SK-N-SH (cell line): ENCODE results near the gene AKR1D1. TPM values are rescaled to one million over a fixed set of nuclear protein-coding genes. Genes with fewer than 3 reads are reported as not detected.
"Not testable (repeated sequence)": the region's sequence is repeated elsewhere in the genome, so short reads cannot be mapped to it uniquely, and the experiment has no call there.

Experiments used
- CTCF ChIA-PET: fragments of 300-600, 350-600 bp; formaldehyde crosslinking; extraction: SDS; loops from one replicate; lab custom pipeline; 2021; lab: Yijun Ruan, JAX
- POLR2A ChIA-PET: fragments of 350-600 bp; sonication (Branson Sonifier 250); formaldehyde crosslinking; extraction: SDS; loops from one replicate; lab custom pipeline; 2020; ENCODE audit warnings: antibody characterized with exemption, inconsistent platforms; lab: Yijun Ruan, JAX
- DNase-seq: peaks from one replicate; pipeline ENCODE4 v3.0.0; 2012
- H2AFZ ChIP-seq: fragments of 200-600 bp; sonication (generic); 2 replicates; pipeline ENCODE4 v1.8.1; 2016; ENCODE audit warnings: antibody characterized with exemption, mild to moderate bottlenecking, low read depth
- H3F3A ChIP-seq: fragments of 200-600 bp; sonication (generic); replicated peaks from 2 replicates; pipeline ENCODE3; 2016; ENCODE audit warnings: antibody characterized with exemption, mild to moderate bottlenecking; ENCODE audit not compliant: insufficient read depth
- H3K27ac ChIP-seq, 2 experiments: fragments of 200-500 bp in 1 of 2; fragments of 200-600 bp in 1 of 2; sonication (Bioruptor generic) in 1 of 2; sonication (generic), shearing (Covaris generic) in 1 of 2; 2 replicates each; pipeline versions ENCODE4 v1.5.1 to v1.6.1; 2014 to 2016; ENCODE audit warnings: low read depth in 2 of 2, inconsistent platforms in 1 of 2, low read length in 1 of 2, mild to moderate bottlenecking in 1 of 2, mixed read lengths in 1 of 2
- H3K27me3 ChIP-seq: fragments of 200-600 bp; sonication (generic), shearing (Covaris generic); 2 replicates; pipeline ENCODE4 v1.6.1; 2016; ENCODE audit warnings: mixed run types; ENCODE audit not compliant: insufficient read depth
- H3K36me3 ChIP-seq, 2 experiments: fragments of 200-500 bp in 1 of 2; fragments of 200-600 bp in 1 of 2; sonication (Bioruptor generic) in 1 of 2; sonication (generic) in 1 of 2; replicated peaks in 1 of 2; 2 replicates each; pipeline versions ENCODE3 to v1.5.1; 2014 to 2016; ENCODE audit warnings: low read length in 1 of 2, mild to moderate bottlenecking in 1 of 2; ENCODE audit not compliant: insufficient read depth in 2 of 2, control insufficient read depth in 1 of 2
- H3K4me1 ChIP-seq, 2 experiments: fragments of 200-500 bp in 1 of 2; fragments of 200-600 bp in 1 of 2; sonication (Bioruptor generic) in 1 of 2; sonication (generic), shearing (Covaris generic) in 1 of 2; 2 replicates each; pipeline versions ENCODE4 v1.5.1 to v1.6.1; 2014 to 2016; ENCODE audit warnings: low read depth in 1 of 2, low read length in 1 of 2, mixed run types in 1 of 2; ENCODE audit not compliant: insufficient read depth in 2 of 2, control insufficient read depth in 1 of 2
- H3K4me2 ChIP-seq: fragments of 200-600 bp; sonication (generic), shearing (Covaris generic); 2 replicates; pipeline ENCODE4 v1.6.1; 2017; ENCODE audit warnings: mixed run types
- H3K4me3 ChIP-seq, 2 experiments: fragments of 200-500 bp in 1 of 2; fragments of 200-600 bp in 1 of 2; sonication (Bioruptor generic) in 1 of 2; sonication (generic), shearing (Covaris generic) in 1 of 2; 2 replicates each; pipeline versions ENCODE4 v1.5.1 to v1.8.1; 2014 to 2016; ENCODE audit warnings: low read depth in 2 of 2, inconsistent platforms in 1 of 2, low read length in 1 of 2, mild to moderate bottlenecking in 1 of 2, mixed read lengths in 1 of 2, moderate library complexity in 1 of 2
- H3K79me2 ChIP-seq: fragments of 200-600 bp; sonication (generic); 2 replicates; pipeline ENCODE4 v1.8.1; 2017; ENCODE audit warnings: mild to moderate bottlenecking; ENCODE audit not compliant: insufficient read depth
- H3K9ac ChIP-seq: fragments of 200-600 bp; sonication (generic); 2 replicates; pipeline ENCODE4 v1.6.1; 2017; ENCODE audit warnings: mixed run types
- H3K9me2 ChIP-seq: fragments of 200-600 bp; sonication (generic); 2 replicates; pipeline ENCODE4 v1.6.1; 2017; ENCODE audit warnings: mixed run types
- H3K9me3 ChIP-seq: fragments of 200-600 bp; sonication (generic); 2 replicates; pipeline ENCODE4 v1.6.1; 2017; ENCODE audit warnings: mixed run types, mild to moderate bottlenecking, moderate library complexity
- H4K20me1 ChIP-seq: fragments of 200-600 bp; sonication (generic); 2 replicates; pipeline ENCODE4 v1.6.1; 2017; ENCODE audit warnings: mild to moderate bottlenecking, mixed run types; ENCODE audit not compliant: insufficient read depth
- ELF1 ChIP-seq: IDR thresholded peaks from 2 replicates; pipeline ENCODE4 v1.4.0; 2012
- EP300 ChIP-seq, 2 experiments: IDR thresholded peaks; 2 replicates each; pipeline versions ENCODE4 v1.4.0 to v1.6.1; 2012; ENCODE audit warnings: borderline replicate concordance in 1 of 2, low read depth in 1 of 2, low read length in 1 of 2
- NRF1 ChIP-seq: IDR thresholded peaks from 2 replicates; pipeline ENCODE4 v1.6.1; 2012; ENCODE audit warnings: low read depth, mild to moderate bottlenecking, low read length
- SMC3 ChIP-seq: IDR thresholded peaks from 2 replicates; pipeline ENCODE4 v1.6.1; 2012; ENCODE audit warnings: low read depth, low read length, improper control_type of control experiment
- TEAD4 ChIP-seq: IDR thresholded peaks from 2 replicates; pipeline ENCODE4 v1.4.0; 2012; ENCODE audit warnings: mild to moderate bottlenecking, borderline replicate concordance; ENCODE audit not compliant: insufficient read depth
- YY1 ChIP-seq: IDR thresholded peaks from 2 replicates; pipeline ENCODE4 v1.4.0; 2012; ENCODE audit warnings: low read depth, mild to moderate bottlenecking
- ZBTB33 ChIP-seq: IDR thresholded peaks from 2 replicates; pipeline ENCODE4 v1.4.0; 2012; ENCODE audit warnings: low read depth, borderline replicate concordance
- WGBS: methylation state at CpG from one replicate; pipeline ENCODE4 v1.1.6; 2017; ENCODE audit warnings: low lambda C conversion rate; 5-methylcytosine and 5-hydroxymethylcytosine counted together
- polyA plus RNA-seq, 3 experiments: library from polyadenylated mRNA; depleted of rRNA; stranded (reverse); fragments of >200 nt; gene quantifications; 2 replicates each; pipeline ENCODE4 v1.2.3, GENCODE V29; 2012
- TF ChIP-seq, protein P1 (sequence below): fragments of 150-350 bp; IDR thresholded peaks from 2 replicates; pipeline ENCODE4 v1.6.1; 2016; ENCODE audit warnings: mild to moderate bottlenecking, low read depth, low read length
- TF ChIP-seq, protein P2 (sequence below): fragments of 150-350 bp; IDR thresholded peaks from 2 replicates; pipeline ENCODE4 v1.6.1; 2017; ENCODE audit warnings: antibody characterized with exemption, low read length, low read depth, borderline replicate concordance
- TF ChIP-seq, protein P3 (sequence below): IDR thresholded peaks from 2 replicates; pipeline ENCODE4 v1.4.0; 2012; ENCODE audit warnings: low read depth

AKR1D1 gene
- polyA plus RNA-seq, 1 of the 3 experiments (the other 2 are of a cell fraction) = not detected

- H2AFZ ChIP-seq, H3K4me3 ChIP-seq, H3K36me3 ChIP-seq, H3K27me3 ChIP-seq, CTCF ChIA-PET, POLR2A ChIA-PET, H3K9ac ChIP-seq, H4K20me1 ChIP-seq, H3K79me2 ChIP-seq, H3K4me2 ChIP-seq, H3K4me1 ChIP-seq, H3K27ac ChIP-seq, H3F3A ChIP-seq, DNase-seq, H3K9me3 ChIP-seq, H3K9me2 ChIP-seq: not testable (repeated sequence)
- 55% methylated on average over 11 of the region's 19 CpGs for WGBS
Measured at GRCh38 chr7:138146221-138146620, 70.0 kb downstream of the AKR1D1 start.

GRCh38 chr7:138146757-138147734 lies 70.8 kb downstream of the AKR1D1 start:
- H3K9me3 ChIP-seq, H3K4me3 ChIP-seq, H3K4me1 ChIP-seq, H3K79me2 ChIP-seq, DNase-seq, H3K27me3 ChIP-seq, H3K4me2 ChIP-seq, H3K9me2 ChIP-seq, H2AFZ ChIP-seq, H3K27ac ChIP-seq, CTCF ChIA-PET, POLR2A ChIA-PET, H3K9ac ChIP-seq, H4K20me1 ChIP-seq, H3K36me3 ChIP-seq, H3F3A ChIP-seq: not testable (repeated sequence)
- 66% methylated on average over 32 of the region's 32 CpGs for WGBS

DNA sequence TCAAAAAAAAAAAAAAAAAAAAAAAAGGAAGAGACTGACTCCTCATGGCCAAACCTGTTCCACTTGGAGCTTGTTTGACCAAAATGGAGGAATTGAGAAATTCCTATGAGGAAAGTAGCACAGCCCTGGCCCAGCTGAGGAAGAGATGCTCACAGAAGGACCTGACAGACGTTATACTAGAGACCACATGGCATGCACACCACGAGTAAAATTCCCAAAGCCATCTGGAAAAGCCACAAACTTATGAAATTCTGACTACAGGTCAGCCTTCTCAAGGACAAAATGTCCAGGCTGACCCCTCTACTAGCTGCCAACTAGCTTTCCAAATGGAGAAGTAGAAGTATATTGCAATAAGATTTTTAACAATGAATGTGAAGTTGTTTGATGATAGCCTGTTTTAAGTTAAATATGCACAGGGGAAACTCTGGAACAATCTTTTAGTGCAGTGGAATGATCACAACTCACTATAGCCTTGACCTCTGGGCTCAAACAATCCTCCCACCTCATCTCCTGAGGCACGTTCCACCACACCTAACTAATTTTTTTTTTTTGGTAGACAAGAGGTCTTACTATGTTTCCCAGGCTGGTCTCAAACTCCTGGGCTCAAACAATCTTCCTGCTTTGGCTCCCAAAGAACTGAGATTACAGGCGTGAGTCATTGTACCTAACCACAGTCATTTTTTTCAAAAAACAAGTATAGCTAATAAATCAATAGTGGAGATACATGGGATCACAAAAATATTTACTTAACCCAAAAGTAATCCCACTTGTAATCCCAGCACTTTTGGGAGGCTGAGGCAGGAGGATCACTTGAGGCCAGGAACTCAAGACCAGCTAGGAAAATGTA lies 75.7 kb downstream of the AKR1D1 start:
- no peak overlapping the region for H3K9ac ChIP-seq
- 21% methylated on average over 4 of the region's 4 CpGs for WGBS
- no peak overlapping the region for H2AFZ ChIP-seq
- no peaks in the 10 kb centered on the region for H3F3A ChIP-seq
- DNase-seq = no peak
- H3K79me2 ChIP-seq = no peaks in the 10 kb centered on the region
- ChIA-PET POLR2A (no interaction called here), CTCF (interaction anchor here (1.9 to 3.2 kb wide), 2 partner anchors 10 to 587 kb away, joined by 10 to 14 read pairs; no protein-coding TSS in a partner anchor)
- no peaks in the 10 kb centered on the region for H4K20me1 ChIP-seq
- H3K4me2 ChIP-seq = no peak overlapping the region
- no peaks in the 10 kb centered on the region for H3K36me3 ChIP-seq
- H3K9me2 ChIP-seq = no peaks in the 10 kb centered on the region
- H3K27me3 ChIP-seq = no peaks in the 10 kb centered on the region
- peaks cover 0 to 2% of the 10 kb centered on the region in 2 experiments; a peak in 1 of 4 replicates for H3K4me1 ChIP-seq
- H3K27ac ChIP-seq = no peak overlapping the region
- H3K9me3 ChIP-seq = peaks cover 9% of the 10 kb centered on the region; the same call in 1 of the 2 replicates
- no peak overlapping the region for H3K4me3 ChIP-seq
- TF ChIP-seq ZBTB33 = no peak
- no peak for TF ChIP-seq NRF1
- no peak for TF ChIP-seq SMC3
- TF ChIP-seq EP300 (IDR thresholded peaks at IDR 0.05; ENCODE audit: borderline replicate concordance in 1 of 2, low read depth in 1 of 2, low read length in 1 of 2) = no peak
- no peak for TF ChIP-seq TEAD4
- TF ChIP-seq, protein P1, sequence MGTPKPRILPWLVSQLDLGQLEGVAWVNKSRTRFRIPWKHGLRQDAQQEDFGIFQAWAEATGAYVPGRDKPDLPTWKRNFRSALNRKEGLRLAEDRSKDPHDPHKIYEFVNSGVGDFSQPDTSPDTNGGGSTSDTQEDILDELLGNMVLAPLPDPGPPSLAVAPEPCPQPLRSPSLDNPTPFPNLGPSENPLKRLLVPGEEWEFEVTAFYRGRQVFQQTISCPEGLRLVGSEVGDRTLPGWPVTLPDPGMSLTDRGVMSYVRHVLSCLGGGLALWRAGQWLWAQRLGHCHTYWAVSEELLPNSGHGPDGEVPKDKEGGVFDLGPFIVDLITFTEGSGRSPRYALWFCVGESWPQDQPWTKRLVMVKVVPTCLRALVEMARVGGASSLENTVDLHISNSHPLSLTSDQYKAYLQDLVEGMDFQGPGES = no peak
- TF ChIP-seq, protein P2, sequence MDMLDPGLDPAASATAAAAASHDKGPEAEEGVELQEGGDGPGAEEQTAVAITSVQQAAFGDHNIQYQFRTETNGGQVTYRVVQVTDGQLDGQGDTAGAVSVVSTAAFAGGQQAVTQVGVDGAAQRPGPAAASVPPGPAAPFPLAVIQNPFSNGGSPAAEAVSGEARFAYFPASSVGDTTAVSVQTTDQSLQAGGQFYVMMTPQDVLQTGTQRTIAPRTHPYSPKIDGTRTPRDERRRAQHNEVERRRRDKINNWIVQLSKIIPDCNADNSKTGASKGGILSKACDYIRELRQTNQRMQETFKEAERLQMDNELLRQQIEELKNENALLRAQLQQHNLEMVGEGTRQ = no peak
- TF ChIP-seq, protein P3, sequence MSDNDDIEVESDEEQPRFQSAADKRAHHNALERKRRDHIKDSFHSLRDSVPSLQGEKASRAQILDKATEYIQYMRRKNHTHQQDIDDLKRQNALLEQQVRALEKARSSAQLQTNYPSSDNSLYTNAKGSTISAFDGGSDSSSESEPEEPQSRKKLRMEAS = no peak
- TF ChIP-seq ELF1 = no peak
- TF ChIP-seq YY1 = no peak
